ENCODE measurements around the gene ERICH2. TPM values are rescaled to one million over a fixed set of nuclear protein-coding genes. Genes with fewer than 3 reads are reported as not detected.
A peak's percentile ranks its signal among the peaks of the same experiment; 100 is the strongest.

ERICH2 gene
- total and polyA plus RNA-seq, 2 of the 13 experiments (the other 11 are each of a cell fraction or from before 2014, with no cell fraction given): not detected

DNA sequence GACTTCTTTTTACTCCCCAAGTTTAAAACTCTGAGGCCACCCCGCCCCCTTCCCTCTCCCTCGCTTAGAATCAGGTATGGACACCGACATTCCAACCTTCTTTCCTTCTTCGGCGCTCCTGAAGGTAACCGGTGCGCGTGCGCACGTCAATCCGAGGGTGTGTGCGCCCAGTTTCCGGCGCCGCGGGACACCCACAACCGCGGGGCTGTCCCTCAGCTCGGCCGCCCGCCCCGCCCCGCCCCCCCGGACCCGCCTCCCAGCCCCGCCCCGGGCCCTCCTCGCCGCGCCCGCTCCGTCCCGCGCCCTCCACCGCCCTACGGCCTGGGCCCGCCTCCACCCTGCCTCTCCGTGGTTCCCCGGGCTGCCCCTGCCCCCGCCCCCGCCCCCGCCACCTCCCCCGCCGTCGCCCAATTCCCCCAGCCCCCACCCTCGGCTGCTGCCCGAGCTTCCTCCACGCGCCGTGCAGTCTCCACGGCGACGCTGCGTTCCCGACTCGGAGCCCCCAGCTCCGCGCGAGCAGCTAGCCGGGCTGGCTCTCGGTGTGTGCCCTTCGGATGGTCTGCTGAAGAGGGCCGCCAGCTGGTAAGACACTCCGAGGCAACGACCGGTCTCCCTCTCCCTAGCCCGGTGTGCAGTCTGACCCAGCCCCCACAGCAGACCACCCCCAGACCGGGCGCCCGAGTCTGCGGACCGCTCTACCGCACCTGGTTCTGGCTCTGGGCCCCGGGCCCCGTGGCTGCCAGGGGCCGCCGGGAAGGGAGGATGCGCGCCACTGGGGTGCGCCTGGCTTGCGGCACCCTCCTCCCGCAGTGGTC lies 635 bp downstream of the ERICH2 start (continued):
- TF ChIP-seq SALL2 (CRISPR knock-in tag; IDR thresholded peaks at IDR 0.05): peak; percentile 65; the same call in 1 of the 2 replicates
- no peak for TF ChIP-seq ATF1 (CRISPR knock-in tag; IDR thresholded peaks at IDR 0.05)
- TF ChIP-seq ZNF30 (CRISPR knock-in tag; IDR thresholded peaks at IDR 0.05): peak; percentile 54; the same call in 1 of the 2 replicates
- no peak for TF ChIP-seq FOXM1 (CRISPR knock-in tag; IDR thresholded peaks at IDR 0.05)
- TF ChIP-seq ASH2L (IDR thresholded peaks at IDR 0.05; ENCODE audit: insufficient read length, low read depth, low read length): peak; percentile 45
- TF ChIP-seq DMAP1 (CRISPR knock-in tag; IDR thresholded peaks at IDR 0.05): no peak
- no peak for TF ChIP-seq ZNF383 (CRISPR knock-in tag; IDR thresholded peaks at IDR 0.05; ENCODE audit: borderline replicate concordance)
- 0 out of 2 replicates have a peak, but pooled peaks have one; percentile 18 for TF ChIP-seq ZKSCAN5 (CRISPR knock-in tag; IDR thresholded peaks at IDR 0.05)
- TF ChIP-seq KLF9 (CRISPR knock-in tag; IDR thresholded peaks at IDR 0.05; ENCODE audit: low read depth): no peak
- no peak for TF ChIP-seq ZNF546 (CRISPR knock-in tag; conservative IDR thresholded peaks at IDR 0.05)
- TF ChIP-seq NFYB (CRISPR knock-in tag; IDR thresholded peaks at IDR 0.05): no peak; the same call in 1 of the 2 replicates
- no peak for TF ChIP-seq ZNF841 (CRISPR knock-in tag; IDR thresholded peaks at IDR 0.05; ENCODE audit: borderline replicate concordance)
- TF ChIP-seq ATF7 (IDR thresholded peaks at IDR 0.05): no peak
- TF ChIP-seq ATF7 (CRISPR knock-in tag; IDR thresholded peaks at IDR 0.05): peak; percentile 21; the same call in 1 of the 2 replicates
- TF ChIP-seq, protein P1, sequence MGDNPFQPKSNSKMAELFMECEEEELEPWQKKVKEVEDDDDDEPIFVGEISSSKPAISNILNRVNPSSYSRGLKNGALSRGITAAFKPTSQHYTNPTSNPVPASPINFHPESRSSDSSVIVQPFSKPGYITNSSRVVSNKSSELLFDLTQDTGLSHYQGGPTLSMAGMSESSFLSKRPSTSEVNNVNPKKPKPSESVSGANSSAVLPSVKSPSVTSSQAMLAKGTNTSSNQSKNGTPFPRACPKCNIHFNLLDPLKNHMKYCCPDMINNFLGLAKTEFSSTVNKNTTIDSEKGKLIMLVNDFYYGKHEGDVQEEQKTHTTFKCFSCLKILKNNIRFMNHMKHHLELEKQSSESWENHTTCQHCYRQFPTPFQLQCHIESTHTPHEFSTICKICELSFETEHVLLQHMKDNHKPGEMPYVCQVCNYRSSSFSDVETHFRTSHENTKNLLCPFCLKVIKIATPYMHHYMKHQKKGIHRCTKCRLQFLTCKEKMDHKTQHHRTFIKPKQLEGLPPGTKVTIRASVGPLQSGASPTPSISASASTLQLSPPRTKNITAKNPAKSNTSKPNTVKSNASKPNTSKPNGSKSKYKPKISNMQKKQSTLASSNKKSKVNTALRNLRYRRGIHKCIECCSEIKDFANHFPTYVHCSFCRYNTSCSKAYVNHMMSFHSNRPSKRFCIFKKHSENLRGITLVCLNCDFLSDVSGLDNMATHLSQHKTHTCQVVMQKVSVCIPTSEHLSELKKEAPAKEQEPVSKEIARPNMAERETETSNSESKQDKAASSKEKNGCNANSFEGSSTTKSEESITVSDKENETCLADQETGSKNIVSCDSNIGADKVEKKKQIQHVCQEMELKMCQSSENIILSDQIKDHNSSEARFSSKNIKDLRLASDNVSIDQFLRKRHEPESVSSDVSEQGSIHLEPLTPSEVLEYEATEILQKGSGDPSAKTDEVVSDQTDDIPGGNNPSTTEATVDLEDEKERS (CRISPR knock-in tag; IDR thresholded peaks at IDR 0.05): no peak
- TF ChIP-seq, protein P2, sequence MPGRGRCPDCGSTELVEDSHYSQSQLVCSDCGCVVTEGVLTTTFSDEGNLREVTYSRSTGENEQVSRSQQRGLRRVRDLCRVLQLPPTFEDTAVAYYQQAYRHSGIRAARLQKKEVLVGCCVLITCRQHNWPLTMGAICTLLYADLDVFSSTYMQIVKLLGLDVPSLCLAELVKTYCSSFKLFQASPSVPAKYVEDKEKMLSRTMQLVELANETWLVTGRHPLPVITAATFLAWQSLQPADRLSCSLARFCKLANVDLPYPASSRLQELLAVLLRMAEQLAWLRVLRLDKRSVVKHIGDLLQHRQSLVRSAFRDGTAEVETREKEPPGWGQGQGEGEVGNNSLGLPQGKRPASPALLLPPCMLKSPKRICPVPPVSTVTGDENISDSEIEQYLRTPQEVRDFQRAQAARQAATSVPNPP (CRISPR knock-in tag; IDR thresholded peaks at IDR 0.05): no peak
- TF ChIP-seq, protein P3, sequence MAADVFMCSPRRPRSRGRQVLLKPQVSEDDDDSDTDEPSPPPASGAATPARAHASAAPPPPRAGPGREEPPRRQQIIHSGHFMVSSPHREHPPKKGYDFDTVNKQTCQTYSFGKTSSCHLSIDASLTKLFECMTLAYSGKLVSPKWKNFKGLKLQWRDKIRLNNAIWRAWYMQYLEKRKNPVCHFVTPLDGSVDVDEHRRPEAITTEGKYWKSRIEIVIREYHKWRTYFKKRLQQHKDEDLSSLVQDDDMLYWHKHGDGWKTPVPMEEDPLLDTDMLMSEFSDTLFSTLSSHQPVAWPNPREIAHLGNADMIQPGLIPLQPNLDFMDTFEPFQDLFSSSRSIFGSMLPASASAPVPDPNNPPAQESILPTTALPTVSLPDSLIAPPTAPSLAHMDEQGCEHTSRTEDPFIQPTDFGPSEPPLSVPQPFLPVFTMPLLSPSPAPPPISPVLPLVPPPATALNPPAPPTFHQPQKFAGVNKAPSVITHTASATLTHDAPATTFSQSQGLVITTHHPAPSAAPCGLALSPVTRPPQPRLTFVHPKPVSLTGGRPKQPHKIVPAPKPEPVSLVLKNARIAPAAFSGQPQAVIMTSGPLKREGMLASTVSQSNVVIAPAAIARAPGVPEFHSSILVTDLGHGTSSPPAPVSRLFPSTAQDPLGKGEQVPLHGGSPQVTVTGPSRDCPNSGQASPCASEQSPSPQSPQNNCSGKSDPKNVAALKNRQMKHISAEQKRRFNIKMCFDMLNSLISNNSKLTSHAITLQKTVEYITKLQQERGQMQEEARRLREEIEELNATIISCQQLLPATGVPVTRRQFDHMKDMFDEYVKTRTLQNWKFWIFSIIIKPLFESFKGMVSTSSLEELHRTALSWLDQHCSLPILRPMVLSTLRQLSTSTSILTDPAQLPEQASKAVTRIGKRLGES (CRISPR knock-in tag; IDR thresholded peaks at IDR 0.05; ENCODE audit: borderline replicate concordance): no peak
- no peak for TF ChIP-seq CSRNP2 (CRISPR knock-in tag; conservative IDR thresholded peaks at IDR 0.05; ENCODE audit: low read depth)
- no peak for TF ChIP-seq ZNF792 (CRISPR knock-in tag; IDR thresholded peaks at IDR 0.05)
- TF ChIP-seq ATRX (CRISPR knock-in tag; IDR thresholded peaks at IDR 0.05; ENCODE audit: borderline replicate concordance): no peak
- no peak for TF ChIP-seq SP1 (IDR thresholded peaks at IDR 0.05)
- TF ChIP-seq SP1 (CRISPR knock-in tag; IDR thresholded peaks at IDR 0.05): peak; percentile 65; the same call in 1 of the 2 replicates
- TF ChIP-seq RXRA (CRISPR knock-in tag; IDR thresholded peaks at IDR 0.05): no peak; the same call in 1 of the 2 replicates
